BJ (cell line): ENCODE measurements around the gene AGER. TPM values are rescaled to one million over a fixed set of nuclear protein-coding genes. Genes with fewer than 3 reads are reported as not detected.

Experiments used
- CTCF ChIA-PET: fragments of 350-600 bp; formaldehyde crosslinking; extraction: SDS; loops from one replicate; lab custom pipeline; 2021; ENCODE audit warnings: antibody characterized with exemption, inconsistent platforms; lab: Yijun Ruan, JAX
- POLR2A ChIA-PET: fragments of 300-600 bp; sonication (Branson Sonifier 250); formaldehyde crosslinking; extraction: SDS; loops from one replicate; lab custom pipeline; 2021; ENCODE audit warnings: antibody characterized with exemption; lab: Charles Lee
- DNase-seq: peaks from one replicate; pipeline ENCODE4 v3.0.0-alpha.2; 2011; ENCODE audit warnings: low read depth
- H3K27me3 ChIP-seq: 2 replicates; pipeline ENCODE4 v1.6.0; 2011; ENCODE audit warnings: low read length; ENCODE audit not compliant: control insufficient read depth, insufficient read depth
- H3K36me3 ChIP-seq: 2 replicates; pipeline ENCODE4 v1.5.1; 2011; ENCODE audit warnings: low read length; ENCODE audit not compliant: control insufficient read depth, insufficient read depth
- H3K4me3 ChIP-seq: 2 replicates; pipeline ENCODE4 v1.5.1; 2011; ENCODE audit warnings: low read depth, mild to moderate bottlenecking, control low read depth, low read length
- polyA minus RNA-seq: library from RNA; depleted of rRNA, polyadenylated mRNA; stranded (reverse); fragments of >200 nt; gene quantifications from 2 replicates; pipeline ENCODE4 v1.2.3, GENCODE V29; 2011; rRNA and poly(A)+ RNA removed
- polyA plus RNA-seq: library from polyadenylated mRNA; depleted of rRNA; stranded (reverse); fragments of >200 nt; gene quantifications from 2 replicates; pipeline ENCODE4 v1.2.3, GENCODE V29; 2011; rRNA removed
- TF ChIP-seq, protein P1 (sequence below): IDR thresholded peaks from 2 replicates; pipeline ENCODE4 v1.5.1; 2011; ENCODE audit warnings: low read depth, mild to moderate bottlenecking, control low read depth, inconsistent platforms, low read length, moderate library complexity; ENCODE audit not compliant: insufficient read depth

Gene AGER
- polyA plus RNA-seq: 2.4 and 2.6 TPM in 2 replicates
- 0.36 and 1.00 TPM in 2 replicates for polyA minus RNA-seq

DNA sequence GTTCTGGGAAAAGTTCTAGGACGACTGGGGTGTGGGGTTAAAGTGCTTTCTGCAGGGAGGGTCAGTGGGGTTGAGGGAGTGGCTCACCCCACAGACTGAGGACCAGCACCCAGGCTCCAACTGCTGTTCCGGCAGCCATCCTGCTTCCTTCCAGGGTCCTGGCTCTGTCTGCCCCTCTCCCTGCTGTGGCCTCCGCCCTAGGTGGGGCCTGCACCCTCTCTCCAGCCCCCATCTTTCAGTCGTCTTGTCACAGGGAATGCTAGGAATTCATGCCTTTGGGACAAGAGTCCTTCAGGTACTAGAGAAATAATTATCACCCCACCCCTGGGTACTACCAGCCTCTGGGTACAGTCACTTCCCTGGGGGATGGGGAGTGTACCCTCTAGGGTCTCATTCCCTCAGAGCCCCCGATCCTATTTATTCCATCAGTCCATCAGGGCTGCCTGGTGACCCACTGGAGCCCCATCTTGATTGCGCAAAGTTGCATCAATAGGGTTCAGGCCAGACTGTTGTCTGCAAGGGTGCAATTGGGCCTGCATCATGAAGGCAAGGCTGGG lies at the start of gene AGER:
Gene AGER, minus strand, starts transcription at position 170 of the 557 bp plus-strand sequence. Its CDS starts 31 bp downstream, at position 139.
- Histone ChIP-seq H3K4me3 (no peak within 1 kb of the TSS), H3K27me3 (no peaks in the 10 kb centered on the region), H3K36me3 (peaks cover 18% of the 10 kb centered on the region)
- TF ChIP-seq, protein P1, sequence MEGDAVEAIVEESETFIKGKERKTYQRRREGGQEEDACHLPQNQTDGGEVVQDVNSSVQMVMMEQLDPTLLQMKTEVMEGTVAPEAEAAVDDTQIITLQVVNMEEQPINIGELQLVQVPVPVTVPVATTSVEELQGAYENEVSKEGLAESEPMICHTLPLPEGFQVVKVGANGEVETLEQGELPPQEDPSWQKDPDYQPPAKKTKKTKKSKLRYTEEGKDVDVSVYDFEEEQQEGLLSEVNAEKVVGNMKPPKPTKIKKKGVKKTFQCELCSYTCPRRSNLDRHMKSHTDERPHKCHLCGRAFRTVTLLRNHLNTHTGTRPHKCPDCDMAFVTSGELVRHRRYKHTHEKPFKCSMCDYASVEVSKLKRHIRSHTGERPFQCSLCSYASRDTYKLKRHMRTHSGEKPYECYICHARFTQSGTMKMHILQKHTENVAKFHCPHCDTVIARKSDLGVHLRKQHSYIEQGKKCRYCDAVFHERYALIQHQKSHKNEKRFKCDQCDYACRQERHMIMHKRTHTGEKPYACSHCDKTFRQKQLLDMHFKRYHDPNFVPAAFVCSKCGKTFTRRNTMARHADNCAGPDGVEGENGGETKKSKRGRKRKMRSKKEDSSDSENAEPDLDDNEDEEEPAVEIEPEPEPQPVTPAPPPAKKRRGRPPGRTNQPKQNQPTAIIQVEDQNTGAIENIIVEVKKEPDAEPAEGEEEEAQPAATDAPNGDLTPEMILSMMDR: no peak
- CTCF ChIA-PET: no interaction called here
- POLR2A ChIA-PET: no interaction called here
- no peak for DNase-seq

DNA sequence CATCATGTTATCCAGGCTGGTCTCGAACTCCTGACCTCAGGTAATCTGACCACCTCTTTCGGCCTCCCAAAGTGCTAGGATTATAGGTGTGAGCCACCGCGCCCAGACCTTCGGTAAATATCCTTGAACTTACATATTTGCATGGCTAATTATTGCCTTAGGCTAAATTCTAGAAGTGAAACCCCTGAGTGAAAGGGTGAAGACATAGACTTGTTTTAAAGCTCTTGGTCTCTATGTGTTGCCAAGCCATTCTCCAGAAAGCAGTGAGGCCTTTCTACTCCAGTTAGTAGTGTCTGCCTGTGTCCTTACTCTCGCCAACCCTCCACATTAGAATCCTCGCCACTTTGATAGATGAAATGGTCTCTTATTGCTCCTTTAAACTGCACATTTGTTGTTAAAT lies 42.4 kb upstream of the AGER start:
- ChIA-PET POLR2A (no interaction called here), CTCF (interaction anchor here (1.2 kb wide), 1 partner anchor 19 kb away, joined by 5 read pairs; no protein-coding TSS in a partner anchor)
- H3K36me3 ChIP-seq: no peaks in the 10 kb centered on the region
- H3K4me3 ChIP-seq: no peak overlapping the region
- TF ChIP-seq, protein P1: no peak
- DNase-seq: no peak
- no peaks in the 10 kb centered on the region for H3K27me3 ChIP-seq

DNA sequence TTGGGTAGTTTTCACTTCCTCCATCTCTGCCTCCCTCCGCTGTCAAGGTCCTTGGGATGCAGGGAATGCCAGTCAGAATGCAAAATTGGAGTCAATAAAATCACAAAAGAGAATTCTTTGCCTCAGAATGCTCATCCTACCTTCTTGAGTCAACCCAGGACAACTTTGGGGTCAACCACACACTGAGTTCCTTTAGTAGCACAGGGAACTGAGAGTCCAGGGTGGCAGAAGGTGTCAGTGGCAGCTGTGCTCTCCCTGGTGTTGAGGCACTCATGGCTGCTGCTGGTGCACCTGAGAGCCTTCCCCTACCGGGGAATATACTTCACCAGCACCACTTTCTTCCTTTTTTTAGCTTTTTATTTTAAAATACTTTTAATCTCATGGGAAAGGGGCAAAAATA lies 40.6 kb upstream of the AGER start:
- Histone ChIP-seq H3K36me3 (no peaks in the 10 kb centered on the region), H3K27me3 (no peaks in the 10 kb centered on the region; the same call in 1 of the 2 replicates), H3K4me3 (no peak overlapping the region)
- CTCF ChIA-PET: no interaction called here
- TF ChIP-seq, protein P1: no peak
- POLR2A ChIA-PET: no interaction called here
- DNase-seq: no peak

DNA sequence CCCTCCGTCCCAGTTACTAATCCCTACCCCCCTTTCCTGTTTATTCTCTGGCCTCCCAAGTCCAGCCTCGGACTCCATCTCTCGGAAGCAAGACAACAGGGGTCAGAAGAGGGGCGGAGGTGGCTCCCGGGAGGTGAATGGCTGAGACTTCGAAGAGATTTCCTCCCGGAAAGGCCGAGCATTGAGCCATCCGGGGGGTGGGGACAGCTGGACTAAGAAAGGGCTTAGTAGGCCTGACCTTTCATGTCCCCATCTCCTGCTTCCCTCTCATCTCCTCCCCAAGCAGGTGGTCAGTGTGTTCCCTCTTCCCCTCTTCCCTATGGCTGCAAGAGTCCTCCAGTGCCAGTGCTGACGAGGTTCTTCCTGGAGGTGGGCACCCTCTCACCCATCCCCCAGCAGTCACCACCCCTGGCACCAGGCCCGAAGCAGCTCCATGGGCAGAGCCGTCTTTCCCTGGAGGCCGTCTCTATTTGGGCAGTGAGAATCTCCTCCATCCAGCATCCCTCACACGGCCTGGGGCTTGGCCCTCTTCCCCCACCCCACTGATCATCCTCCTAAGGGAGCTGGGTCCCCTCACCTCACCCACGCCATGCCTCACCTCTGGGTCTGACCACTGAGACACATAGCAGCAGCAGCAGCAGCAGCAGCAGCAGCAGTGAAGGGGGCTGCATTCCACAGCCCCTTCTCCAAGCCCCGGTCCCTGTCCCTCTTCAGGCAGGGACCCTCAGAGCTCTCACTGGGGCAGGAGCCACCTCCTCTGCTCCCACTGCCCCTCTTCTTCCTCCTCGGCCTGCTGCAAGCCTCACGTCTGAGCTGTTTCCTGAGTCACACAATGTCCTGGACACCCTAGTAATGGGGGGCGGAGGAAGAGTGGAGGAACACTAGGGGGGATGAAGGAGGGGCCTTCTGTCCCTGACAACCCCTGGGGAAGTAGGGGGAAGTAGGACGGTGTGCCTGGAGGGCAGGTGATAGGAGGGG lies 39.5 kb upstream of the AGER start, which contains the start of gene NOTCH4:
Gene NOTCH4, minus strand, starts transcription at position 810 of the 978 bp plus-strand sequence. Its CDS starts 139 bp downstream, at position 671.
- TF ChIP-seq, protein P1: no peak
- Histone ChIP-seq H3K36me3 (no peaks in the 10 kb centered on the region), H3K27me3 (peaks cover 5% of the 10 kb centered on the region; the same call in 1 of the 2 replicates), H3K4me3 (no peak within 1 kb of the TSS)
- ChIA-PET CTCF (interaction anchor here (0.6 kb wide), 1 partner anchor 140 kb away, joined by 3 read pairs; no protein-coding TSS in a partner anchor), POLR2A (no interaction called here)
- no peak for DNase-seq
